H1 (cell line): ENCODE results near the gene ARHGEF39. TPM values are rescaled to one million over a fixed set of nuclear protein-coding genes. Genes with fewer than 3 reads are reported as not detected.

ENCODE experiments used
- CTCF ChIA-PET: fragments of 300-600 bp; sonication (Branson Sonifier 250); formaldehyde crosslinking; loops from one replicate; lab custom pipeline; 2021; ENCODE audit not compliant: partially characterized antibody; lab: Charles Lee
- POLR2A ChIA-PET: fragments of 300-600 bp; sonication (Branson Sonifier 250); formaldehyde crosslinking; loops from one replicate; lab custom pipeline; 2021; ENCODE audit warnings: inconsistent platforms; ENCODE audit not compliant: partially characterized antibody; lab: Charles Lee
- DNase-seq, 2 experiments: peaks; one replicate each; pipeline versions ENCODE4 v3.0.0 to v3.0.0-alpha.2; 2010 to 2022; ENCODE audit warnings: low spot score in 2 of 2, low read depth in 1 of 2, mixed read lengths in 1 of 2
- FAIRE-seq: peaks from 2 replicates; lab custom pipeline; 2011; peaks lifted over from hg19 to GRCh38; lab: Jason Lieb, UNC
- H2AFZ ChIP-seq: 2 replicates; pipeline ENCODE4 v1.8.1; 2012; ENCODE audit warnings: low read length, inconsistent platforms
- H2AK5ac ChIP-seq: 2 replicates; pipeline ENCODE4 v1.6.1; 2013; ENCODE audit warnings: low read depth, low read length
- H2BK120ac ChIP-seq: replicated peaks from 2 replicates; pipeline ENCODE3; 2013; ENCODE audit warnings: low read depth, low read length, inconsistent platforms
- H2BK12ac ChIP-seq: 2 replicates; pipeline ENCODE4 v1.6.1; 2013; ENCODE audit warnings: low read depth, low read length
- H2BK15ac ChIP-seq: 2 replicates; pipeline ENCODE4 v1.6.1; 2013; ENCODE audit warnings: low read length
- H2BK20ac ChIP-seq: 2 replicates; pipeline ENCODE4 v1.6.1; 2013; ENCODE audit warnings: low read length
- H2BK5ac ChIP-seq: 2 replicates; pipeline ENCODE4 v1.6.1; 2013; ENCODE audit warnings: low read depth, low read length
- H3K14ac ChIP-seq: 2 replicates; pipeline ENCODE4 v1.6.1; 2013; ENCODE audit warnings: inconsistent platforms; ENCODE audit not compliant: insufficient read length
- H3K18ac ChIP-seq: 2 replicates; pipeline ENCODE4 v1.6.1; 2013; ENCODE audit warnings: low read length; ENCODE audit errors: extremely low read depth
- H3K23ac ChIP-seq: 2 replicates; pipeline ENCODE4 v1.6.1; 2013; ENCODE audit warnings: inconsistent platforms; ENCODE audit not compliant: insufficient read length
- H3K23me2 ChIP-seq: 2 replicates; pipeline ENCODE4 v1.6.1; 2013; ENCODE audit warnings: low read depth, low read length
- H3K27ac ChIP-seq: 2 replicates; pipeline ENCODE4 v1.6.1; 2011; ENCODE audit warnings: low read depth, low read length, inconsistent platforms
- H3K27me3 ChIP-seq, 4 experiments: replicated peaks in 1 of 4; 1 replicate in 1 of 4; 2 replicates in 3 of 4; pipeline versions ENCODE4 v1.6.1 to v1.8.1; 2011 to 2013; ENCODE audit warnings: low read length in 3 of 4, mild to moderate bottlenecking in 3 of 4, inconsistent platforms in 2 of 4, mixed read lengths in 2 of 4, moderate library complexity in 1 of 4; ENCODE audit not compliant: control insufficient read depth in 3 of 4, insufficient read depth in 3 of 4; ENCODE audit errors: extremely low read depth in 1 of 4
- H3K36me3 ChIP-seq, 4 experiments: 2 replicates each; pipeline versions ENCODE4 v1.6.1 to v1.8.1; 2011 to 2013; ENCODE audit warnings: mild to moderate bottlenecking in 4 of 4, low read length in 3 of 4, moderate library complexity in 2 of 4, control low read depth in 1 of 4, inconsistent platforms in 1 of 4; ENCODE audit not compliant: insufficient read depth in 4 of 4, control insufficient read depth in 2 of 4
- H3K4ac ChIP-seq: replicated peaks from 2 replicates; pipeline ENCODE3; 2013; ENCODE audit warnings: low read length, low read depth, mixed read lengths, inconsistent platforms; ENCODE audit not compliant: insufficient read length
- H3K4me1 ChIP-seq, 4 experiments: replicated peaks in 1 of 4; 1 replicate in 1 of 4; 2 replicates in 3 of 4; pipeline versions ENCODE4 v1.6.1 to v1.8.1; 2011 to 2013; ENCODE audit warnings: low read length in 3 of 4, inconsistent platforms in 2 of 4, mixed read lengths in 1 of 4; ENCODE audit not compliant: insufficient read depth in 4 of 4, control insufficient read depth in 3 of 4
- H3K4me2 ChIP-seq, 2 experiments: 2 replicates each; pipeline versions ENCODE4 v1.6.1 to v1.8.1; 2011 to 2013; ENCODE audit warnings: low read depth in 2 of 2, low read length in 2 of 2, control low read depth in 1 of 2, inconsistent platforms in 1 of 2, mild to moderate bottlenecking in 1 of 2; ENCODE audit not compliant: insufficient read depth in 1 of 2
- H3K4me3 ChIP-seq, 4 experiments: fragments of 200-600, 300-600 bp in 1 of 4; sonication (generic), shearing (Covaris generic), sonication (Bioruptor Twin) in 1 of 4; 2 replicates each; pipeline versions ENCODE4 v1.5.1 to v1.8.1; 2011 to 2016; ENCODE audit warnings: low read length in 4 of 4, low read depth in 3 of 4, control low read depth in 2 of 4, inconsistent platforms in 2 of 4, mild to moderate bottlenecking in 2 of 4, mixed read lengths in 1 of 4, moderate library complexity in 1 of 4; ENCODE audit not compliant: insufficient read depth in 2 of 4; ENCODE audit errors: extremely low read depth in 1 of 4
- H3K56ac ChIP-seq: replicated peaks from 2 replicates; pipeline ENCODE3; 2013; ENCODE audit warnings: low read depth, mild to moderate bottlenecking, mixed read lengths, low read length, inconsistent platforms; ENCODE audit not compliant: insufficient read length
- H3K79me1 ChIP-seq: 2 replicates; pipeline ENCODE4 v1.6.1; 2013; ENCODE audit warnings: low read depth, low read length, control low read depth
- H3K79me2 ChIP-seq, 2 experiments: 2 replicates each; pipeline versions ENCODE4 v1.6.1 to v1.8.1; 2012 to 2013; ENCODE audit warnings: low read length in 2 of 2, mild to moderate bottlenecking in 2 of 2, inconsistent platforms in 1 of 2; ENCODE audit not compliant: insufficient read depth in 2 of 2, control insufficient read depth in 1 of 2
- H3K9ac ChIP-seq, 4 experiments: replicated peaks in 1 of 4; 1 replicate in 1 of 4; 2 replicates in 3 of 4; pipeline versions ENCODE4 v1.6.1 to v1.8.1; 2011 to 2013; ENCODE audit warnings: low read depth in 3 of 4, low read length in 3 of 4, control low read depth in 2 of 4, mild to moderate bottlenecking in 2 of 4, moderate library complexity in 2 of 4, inconsistent platforms in 1 of 4; ENCODE audit errors: extremely low read depth in 1 of 4
- H3K9me3 ChIP-seq, 2 experiments: 2 replicates each; pipeline versions ENCODE4 v1.6.1 to v1.8.1; 2012 to 2013; ENCODE audit warnings: mild to moderate bottlenecking in 2 of 2, moderate library complexity in 2 of 2, control low read depth in 1 of 2, inconsistent platforms in 1 of 2, low read depth in 1 of 2, low read length in 1 of 2, mixed read lengths in 1 of 2; ENCODE audit not compliant: insufficient read depth in 2 of 2
- H4K20me1 ChIP-seq, 2 experiments: replicated peaks in 1 of 2; 2 replicates each; pipeline versions ENCODE3 to v1.8.1; 2011 to 2013; ENCODE audit warnings: inconsistent platforms in 2 of 2, low read length in 2 of 2, mild to moderate bottlenecking in 1 of 2; ENCODE audit not compliant: insufficient read depth in 2 of 2, control insufficient read depth in 1 of 2
- H4K5ac ChIP-seq: 2 replicates; pipeline ENCODE4 v1.6.1; 2013; ENCODE audit warnings: low read length, low read depth, mixed read lengths, inconsistent platforms; ENCODE audit not compliant: insufficient read length
- H4K8ac ChIP-seq: 2 replicates; pipeline ENCODE4 v1.8.0; 2013; ENCODE audit warnings: mild to moderate bottlenecking, moderate library complexity, low read length, inconsistent platforms; ENCODE audit not compliant: insufficient read depth; ENCODE audit errors: extremely low read depth
- H4K91ac ChIP-seq: replicated peaks from 2 replicates; pipeline ENCODE3; 2013; ENCODE audit warnings: low read length, mixed read lengths, inconsistent platforms; ENCODE audit not compliant: insufficient read length
- ASH2L ChIP-seq: fragments of 200-600, 300-600 bp; sonication (generic); IDR thresholded peaks from one replicate; pipeline ENCODE4 v1.7.1; 2017; ENCODE audit warnings: low read length
- CBX5 ChIP-seq: fragments of 300-800, 300-1000 bp; sonication (generic); IDR thresholded peaks from 2 replicates; pipeline ENCODE4 v1.7.1; 2016; ENCODE audit warnings: antibody characterized with exemption, low read length, low read depth
- CHD2 ChIP-seq: IDR thresholded peaks from 2 replicates; pipeline ENCODE4 v1.6.1; 2012; ENCODE audit warnings: low read length, improper control_type of control experiment
- CREB1 ChIP-seq: IDR thresholded peaks from 2 replicates; pipeline ENCODE4 v1.6.1; 2012; ENCODE audit warnings: inconsistent platforms
- JUND ChIP-seq: IDR thresholded peaks from 2 replicates; pipeline ENCODE4 v1.6.1; 2011; ENCODE audit warnings: mild to moderate bottlenecking, improper control_type of control experiment, low read length
- NRF1 ChIP-seq: IDR thresholded peaks from 2 replicates; pipeline ENCODE4 v1.6.1; 2011; ENCODE audit warnings: mild to moderate bottlenecking, low read depth, low read length, improper control_type of control experiment
- RFX5 ChIP-seq: IDR thresholded peaks from 2 replicates; pipeline ENCODE4 v1.6.1; 2011; ENCODE audit warnings: low read depth, low read length, improper control_type of control experiment, borderline replicate concordance
- SIN3A ChIP-seq, 2 experiments: IDR thresholded peaks in 1 of 2; conservative IDR thresholded peaks in 1 of 2; 2 replicates each; pipeline ENCODE4 v1.6.1; 2011 to 2012; ENCODE audit warnings: low read length in 2 of 2, improper control_type of control experiment in 1 of 2, low read depth in 1 of 2, mild to moderate bottlenecking in 1 of 2
- SIRT6 ChIP-seq: IDR thresholded peaks from one replicate; pipeline ENCODE4 v1.7.1; 2012; ENCODE audit warnings: low read length, inconsistent platforms
- WGBS, 2 experiments: shearing (Covaris generic) in 1 of 2; methylation state at CpG; one replicate each; pipeline versions ENCODE4 v1.1.6 to v1.1.7; 2013 to 2015; ENCODE audit warnings: low lambda C conversion rate in 2 of 2, mixed read lengths in 2 of 2, inconsistent platforms in 1 of 2, low coverage in 1 of 2, missing lambda C conversion rate in 1 of 2; ENCODE audit not compliant: insufficient replicate concordance in 2 of 2, insufficient coverage in 1 of 2, insufficient read length in 1 of 2; ENCODE audit errors: extremely low coverage in 1 of 2, missing lambda C conversion rate in 1 of 2; 5-methylcytosine and 5-hydroxymethylcytosine counted together
- polyA plus RNA-seq, 7 experiments: library from polyadenylated mRNA; depleted of rRNA in 3 of 7; stranded (reverse) in 5 of 7; unstranded in 2 of 7; fragments of >200 nt in 5 of 7; fragments of 200-250 nt in 2 of 7; gene quantifications; 1 replicate in 5 of 7; 2 replicates in 1 of 7; 4 replicates in 1 of 7; pipeline versions ENCODE4 v1.2.1 to v1.2.3, GENCODE V29; 2011 to 2013; ENCODE audit warnings: missing spikeins in 2 of 7, mixed read lengths in 2 of 7
- total RNA-seq: library from RNA; stranded (reverse); fragmentation: NEBNext Ultra II Directional; extraction: Animal tissue kit (Norgen Biotek cat#: 25700); gene quantifications from 2 replicates; pipeline ENCODE4 v1.2.1, GENCODE V29; 2021
- TF ChIP-seq, protein P1 (sequence below): IDR thresholded peaks from 2 replicates; pipeline ENCODE4 v1.6.1; 2012; ENCODE audit warnings: low read length, inconsistent platforms

ARHGEF39 gene
- total and polyA plus RNA-seq, 2 of the 8 experiments (the other 6 are each of a cell fraction or from before 2014, with no cell fraction given): 18.6 to 18.7 TPM

DNA sequence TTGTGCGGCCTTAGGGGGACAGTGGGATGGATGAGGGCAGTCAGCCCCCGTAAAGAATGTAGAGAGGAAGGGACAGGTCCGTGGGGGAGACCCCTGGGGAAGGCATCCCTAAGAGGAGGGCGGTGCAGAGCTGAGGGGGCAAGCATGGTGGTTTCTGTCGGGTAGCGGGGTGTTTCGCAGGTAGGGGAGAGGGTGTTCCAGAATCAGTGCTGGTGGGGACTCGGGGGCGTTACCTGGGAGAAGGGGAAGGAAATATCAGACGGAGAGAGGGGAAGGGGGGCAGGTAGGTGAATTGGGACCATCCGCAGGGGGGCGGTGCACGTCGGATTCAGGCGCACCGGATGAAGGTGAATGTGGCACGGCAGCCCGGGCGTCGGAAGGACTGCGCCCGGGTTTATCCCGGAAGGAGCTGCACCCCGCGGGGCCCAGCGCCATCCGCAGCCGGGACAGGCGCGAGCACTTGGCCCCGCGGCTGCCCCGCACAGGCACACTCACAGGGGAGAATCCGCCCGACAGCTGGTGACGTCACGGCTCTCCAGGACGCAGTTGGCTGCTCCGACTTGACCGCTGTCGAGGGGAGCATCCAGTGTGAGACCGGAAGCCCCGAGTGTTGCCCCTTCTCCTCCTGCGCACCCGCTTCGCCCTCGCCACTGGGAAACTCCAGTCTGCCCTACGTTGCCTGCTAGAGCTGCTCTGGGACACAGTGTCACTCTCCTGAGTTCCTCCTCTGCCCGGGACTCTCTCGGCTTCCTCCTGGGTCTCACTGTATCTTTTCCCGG lies 48.1 kb downstream of the ARHGEF39 start:
- WGBS, 2 experiments: 5% methylated on average over 50 of the region's 51 CpGs; no CpG with 5 or more reads in 1 of the 2 experiments
- Histone ChIP-seq H3K27me3 (peaks cover 0 to 18% (median 14%) of the 10 kb centered on the region in 4 experiments; a peak in 4 of 7 replicates), H3K9ac (peak overlapping the region in 3 of 4 experiments; percentile 3 to 44 (median 42); a peak in 4 of 7 replicates), H3K56ac (peak overlapping the region; percentile 32), H2BK5ac (peak overlapping the region; percentile 18; the same call in 1 of the 2 replicates), H4K5ac (peak overlapping the region; percentile 34), H2BK120ac (no peak overlapping the region), H3K14ac (no peak overlapping the region), H2AK5ac (no peak overlapping the region), H3K27ac (no peak overlapping the region), H3K36me3 (no peaks in the 10 kb centered on the region), H2BK15ac (peak overlapping the region; percentile 88; the same call in 1 of the 2 replicates), H3K4me1 (peaks cover 0 to 9% (median 5%) of the 10 kb centered on the region in 4 experiments; a peak in 4 of 7 replicates), H3K18ac (peak overlapping the region; percentile 75), H4K20me1 (no peaks in the 10 kb centered on the region), H2BK12ac (peak overlapping the region; percentile 54; the same call in 1 of the 2 replicates), H2BK20ac (no peak overlapping the region), H3K23me2 (peaks cover 9% of the 10 kb centered on the region), H3K79me1 (no peaks in the 10 kb centered on the region), H4K8ac (peak overlapping the region; percentile 94), H3K4ac (no peak overlapping the region), H2AFZ (peak overlapping the region; percentile 99), H4K91ac (peak overlapping the region; percentile 66), H3K4me2 (peak overlapping the region; percentile 74 to 77), H3K4me3 (peak overlapping the region; percentile 44 to 69 (median 50)), H3K23ac (no peak overlapping the region), H3K79me2 (no peaks in the 10 kb centered on the region), H3K9me3 (no peaks in the 10 kb centered on the region)
- ChIA-PET CTCF (interaction anchor here (0.6 to 5.2 kb wide), 14 partner anchors 11 to 638 kb away, joined by 3 to 31 read pairs (median 6); partner anchors contain the start of genes CCDC107, RMRP and SIT1), POLR2A (interaction anchor here (0.7 to 2.1 kb wide), 8 partner anchors 9 to 111 kb away, joined by 3 to 7 read pairs (median 4); partner anchors contain the start of genes ARHGEF39, CCDC107 and RMRP)
- DNase-seq (peak in 1 of 2 experiments; percentile 82), FAIRE-seq (no peak)
- TF ChIP-seq, protein P1, sequence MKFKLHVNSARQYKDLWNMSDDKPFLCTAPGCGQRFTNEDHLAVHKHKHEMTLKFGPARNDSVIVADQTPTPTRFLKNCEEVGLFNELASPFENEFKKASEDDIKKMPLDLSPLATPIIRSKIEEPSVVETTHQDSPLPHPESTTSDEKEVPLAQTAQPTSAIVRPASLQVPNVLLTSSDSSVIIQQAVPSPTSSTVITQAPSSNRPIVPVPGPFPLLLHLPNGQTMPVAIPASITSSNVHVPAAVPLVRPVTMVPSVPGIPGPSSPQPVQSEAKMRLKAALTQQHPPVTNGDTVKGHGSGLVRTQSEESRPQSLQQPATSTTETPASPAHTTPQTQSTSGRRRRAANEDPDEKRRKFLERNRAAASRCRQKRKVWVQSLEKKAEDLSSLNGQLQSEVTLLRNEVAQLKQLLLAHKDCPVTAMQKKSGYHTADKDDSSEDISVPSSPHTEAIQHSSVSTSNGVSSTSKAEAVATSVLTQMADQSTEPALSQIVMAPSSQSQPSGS: 0 out of 2 replicates have a peak, but pooled peaks have one; percentile 24
- peak; percentile 83 for TF ChIP-seq CREB1
- TF ChIP-seq CBX5: no peak
- peak; percentile 52; the same call in 1 of the 2 replicates for TF ChIP-seq JUND
- no peak for TF ChIP-seq NRF1
- peak in 1 of 2 experiments; percentile 50; a peak in 1 of 4 replicates for TF ChIP-seq SIN3A (conservative IDR thresholded peaks at IDR 0.05 in 1 of 2, IDR thresholded peaks at IDR 0.05 in 1 of 2; ENCODE audit: low read depth in 1 of 2, low read length in 2 of 2)
- no peak for TF ChIP-seq CHD2
- TF ChIP-seq SIRT6: no peak
- peak; percentile 68 for TF ChIP-seq ASH2L
- TF ChIP-seq RFX5: peak; percentile 59
